Keratinocyte (primary cell): ENCODE results near the gene LMNA. TPM values are rescaled to one million over a fixed set of nuclear protein-coding genes. Genes with fewer than 3 reads are reported as not detected.

ENCODE experiments used
- polyA plus RNA-seq, 5 experiments: library from polyadenylated mRNA; depleted of rRNA in 3 of 5; stranded (reverse) in 3 of 5; stranded (forward) in 1 of 5; unstranded in 1 of 5; fragments of >200 nt; gene quantifications; 1 replicate in 1 of 5; 2 replicates in 3 of 5; 3 replicates in 1 of 5; pipeline versions ENCODE4 v1.2.1 to v1.2.3, GENCODE V29; 2011 to 2012; ENCODE audit warnings: missing spikeins in 2 of 5, low read depth in 1 of 5, low replicate concordance in 1 of 5

LMNA gene
- polyA plus RNA-seq, 1 donor (not counting 4 experiments of a cell fraction or from before 2014, with no cell fraction given), result 444 TPM

Other genes with a start within 250 kb of the LMNA start
- gene RIT1, start 203.4 kb upstream of the LMNA start, polyA plus RNA-seq, result 27.1 to 33.5 TPM (median 28.7 TPM) in 3 replicates
- gene KHDC4, start 180.3 kb upstream of the LMNA start, polyA plus RNA-seq, result 31.6 to 61.0 TPM (median 51.3 TPM) in 3 replicates
- not detected in 3 replicates for gene RXFP4, start 173.1 kb upstream of the LMNA start, polyA plus RNA-seq
- 27.8 to 39.2 TPM (median 38.7 TPM) in 3 replicates for gene ARHGEF2, start 136.2 kb upstream of the LMNA start, polyA plus RNA-seq
- 295 to 363 TPM (median 302 TPM) in 3 replicates for gene SSR2, start 93.8 kb upstream of the LMNA start, polyA plus RNA-seq
- 34.8 to 42.7 TPM (median 35.8 TPM) in 3 replicates for gene UBQLN4, start 60.9 kb upstream of the LMNA start, polyA plus RNA-seq
- gene LAMTOR2, start 59.9 kb upstream of the LMNA start, polyA plus RNA-seq, result 67.5 to 98.0 TPM (median 96.0 TPM) in 3 replicates
- gene RAB25, start 53.6 kb upstream of the LMNA start, polyA plus RNA-seq, result 93.4 to 159 TPM (median 106 TPM) in 3 replicates
- gene MEX3A, start 32.2 kb upstream of the LMNA start, polyA plus RNA-seq, result 1.1 to 2.0 TPM (median 1.5 TPM) in 3 replicates
- 5.7 to 11.0 TPM (median 7.9 TPM) in 3 replicates for gene SEMA4A, start 38.9 kb downstream of the LMNA start, polyA plus RNA-seq
- 24.4 to 36.8 TPM (median 25.3 TPM) in 3 replicates for gene SLC25A44, start 79.4 kb downstream of the LMNA start, polyA plus RNA-seq
- gene PMF1, start 98.3 kb downstream of the LMNA start, polyA plus RNA-seq, result 31.9 to 50.8 TPM (median 41.0 TPM) in 3 replicates
- gene BGLAP, start 127.5 kb downstream of the LMNA start, polyA plus RNA-seq, result 0.12 to 0.45 TPM (median 0.23 TPM) in 3 replicates
- 0.78 to 2.2 TPM (median 1.00 TPM) in 3 replicates for gene PAQR6, start 133.3 kb downstream of the LMNA start, polyA plus RNA-seq
- gene SMG5, start 168.1 kb downstream of the LMNA start, polyA plus RNA-seq, result 22.4 to 28.2 TPM (median 27.8 TPM) in 3 replicates
- gene TMEM79, start 169.6 kb downstream of the LMNA start, polyA plus RNA-seq, result 9.6 to 31.8 TPM (median 14.2 TPM) in 3 replicates
- 12.5 to 28.0 TPM (median 13.7 TPM) in 3 replicates for gene GLMP, start 181.0 kb downstream of the LMNA start, polyA plus RNA-seq
- 0.22 TPM in 1 of 3 replicates, not detected in the others for gene VHLL, start 184.6 kb downstream of the LMNA start, polyA plus RNA-seq
- gene CCT3, start 223.6 kb downstream of the LMNA start, polyA plus RNA-seq, result 477 to 530 TPM (median 499 TPM) in 3 replicates
- 2.2 to 5.4 TPM (median 2.5 TPM) in 3 replicates for gene TSACC, start 223.8 kb downstream of the LMNA start, polyA plus RNA-seq